Smooth muscle cell (in vitro differentiated cells): ENCODE data around the gene TMEM234. TPM values are rescaled to one million over a fixed set of nuclear protein-coding genes. Genes with fewer than 3 reads are reported as not detected.
"Not testable (repeated sequence)": the region's sequence is repeated elsewhere in the genome, so short reads cannot be mapped to it uniquely, and the experiment has no call there.

Experiments
- DNase-seq: peaks from one replicate; lab custom pipeline; 2025; ENCODE audit not compliant: unreplicated experiment; lab: John Stamatoyannopoulos, UW
- H2AFZ ChIP-seq: fragments of 200-600 bp; sonication (generic); 2 replicates; pipeline ENCODE4 v1.6.0; 2016; ENCODE audit warnings: antibody characterized with exemption, low read depth, mild to moderate bottlenecking
- H3F3A ChIP-seq: fragments of 200-600 bp; sonication (generic); 2 replicates; pipeline ENCODE4 v1.6.0; 2017; ENCODE audit warnings: antibody characterized with exemption, low read depth
- H3K27ac ChIP-seq: fragments of 200-600 bp; sonication (generic); 2 replicates; pipeline ENCODE4 v1.5.1; 2016; ENCODE audit warnings: low read depth, mild to moderate bottlenecking
- H3K27me3 ChIP-seq: fragments of 200-600 bp; sonication (generic); 2 replicates; pipeline ENCODE4 v1.6.1; 2016; ENCODE audit warnings: low read depth, mild to moderate bottlenecking
- H3K36me3 ChIP-seq: fragments of 200-600 bp; sonication (generic); 2 replicates; pipeline ENCODE4 v1.5.1; 2016; ENCODE audit warnings: low read depth
- H3K4me1 ChIP-seq: fragments of 200-600 bp; sonication (generic); 2 replicates; pipeline ENCODE4 v1.5.1; 2016; ENCODE audit warnings: low read depth
- H3K4me2 ChIP-seq: fragments of 200-600 bp; sonication (generic); 2 replicates; pipeline ENCODE4 v1.6.0; 2016; ENCODE audit warnings: mild to moderate bottlenecking
- H3K4me3 ChIP-seq: fragments of 200-600 bp; sonication (generic); 2 replicates; pipeline ENCODE4 v1.5.1; 2016; ENCODE audit warnings: mild to moderate bottlenecking
- H3K79me2 ChIP-seq: fragments of 200-600 bp; sonication (generic); 2 replicates; pipeline ENCODE4 v1.6.0; 2016; ENCODE audit warnings: low read depth, mild to moderate bottlenecking
- H3K9ac ChIP-seq: fragments of 200-600 bp; sonication (generic); 2 replicates; pipeline ENCODE4 v1.6.0; 2016; ENCODE audit warnings: low read depth
- H3K9me3 ChIP-seq: fragments of 200-600 bp; sonication (generic); replicated peaks from 2 replicates; pipeline ENCODE4 v1.5.1; 2016; ENCODE audit warnings: low read depth
- H4K20me1 ChIP-seq: fragments of 200-600 bp; sonication (generic); 2 replicates; pipeline ENCODE4 v1.6.0; 2016; ENCODE audit warnings: low read depth
- WGBS: methylation state at CpG from one replicate; pipeline ENCODE4 v1.1.7; 2016; ENCODE audit warnings: low lambda C conversion rate; 5-methylcytosine and 5-hydroxymethylcytosine counted together
- polyA plus RNA-seq: library from polyadenylated mRNA; unstranded; fragments of >200 nt; fragmentation: Nextera tagmentation; extraction: Ambion mirVana; gene quantifications from 2 replicates; pipeline ENCODE4 v1.2.1, GENCODE V29; 2016
- total RNA-seq: library from RNA; depleted of rRNA; stranded (reverse); fragments of >200 nt; gene quantifications from 2 replicates; pipeline ENCODE4 v1.2.3, GENCODE V29; 2014
- TF ChIP-seq, protein P1 (sequence below): fragments of 200-600 bp; sonication (generic); IDR thresholded peaks from 2 replicates; pipeline ENCODE4 v1.5.1; 2017; ENCODE audit warnings: borderline replicate concordance, mild to moderate bottlenecking, antibody characterized with exemption; ENCODE audit not compliant: insufficient read depth, poor library complexity, severe bottlenecking

The TMEM234 gene
- total and polyA plus RNA-seq, 2 experiments from 2014 or later = 10.9 to 19.8 TPM

DNA sequence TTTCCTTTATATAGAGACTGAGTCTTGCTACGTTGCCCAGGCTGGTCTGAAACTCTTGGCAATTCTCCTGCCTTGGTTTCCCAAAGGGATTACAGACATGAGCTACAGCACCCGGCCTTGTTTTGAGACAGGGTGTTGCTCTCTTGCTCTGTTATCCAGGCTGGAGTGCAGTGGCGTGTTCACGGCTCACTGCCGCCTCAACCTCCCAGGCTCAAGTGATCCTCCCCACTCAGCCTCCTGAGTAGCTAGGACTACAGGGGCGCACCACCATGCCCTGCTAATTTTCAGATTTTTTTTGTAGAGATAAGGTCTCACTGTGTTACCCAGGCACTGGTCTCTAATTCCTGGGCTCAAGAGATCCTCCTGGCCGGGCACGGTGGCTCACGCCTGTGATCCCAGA is 43.7 kb upstream of the TMEM234 start:
- Histone ChIP-seq H2AFZ (no peak overlapping the region), H3K4me3 (no peak overlapping the region), H3K9ac (no peak overlapping the region), H3K4me2 (no peak overlapping the region), H3K4me1 (no peaks in the 10 kb centered on the region), H3K27ac (no peak overlapping the region), H3K79me2 (no peaks in the 10 kb centered on the region), H4K20me1 (no peaks in the 10 kb centered on the region), H3K36me3 (no peaks in the 10 kb centered on the region), H3F3A (no peaks in the 10 kb centered on the region), H3K9me3 (no peaks in the 10 kb centered on the region), H3K27me3 (no peaks in the 10 kb centered on the region)
- TF ChIP-seq, protein P1, sequence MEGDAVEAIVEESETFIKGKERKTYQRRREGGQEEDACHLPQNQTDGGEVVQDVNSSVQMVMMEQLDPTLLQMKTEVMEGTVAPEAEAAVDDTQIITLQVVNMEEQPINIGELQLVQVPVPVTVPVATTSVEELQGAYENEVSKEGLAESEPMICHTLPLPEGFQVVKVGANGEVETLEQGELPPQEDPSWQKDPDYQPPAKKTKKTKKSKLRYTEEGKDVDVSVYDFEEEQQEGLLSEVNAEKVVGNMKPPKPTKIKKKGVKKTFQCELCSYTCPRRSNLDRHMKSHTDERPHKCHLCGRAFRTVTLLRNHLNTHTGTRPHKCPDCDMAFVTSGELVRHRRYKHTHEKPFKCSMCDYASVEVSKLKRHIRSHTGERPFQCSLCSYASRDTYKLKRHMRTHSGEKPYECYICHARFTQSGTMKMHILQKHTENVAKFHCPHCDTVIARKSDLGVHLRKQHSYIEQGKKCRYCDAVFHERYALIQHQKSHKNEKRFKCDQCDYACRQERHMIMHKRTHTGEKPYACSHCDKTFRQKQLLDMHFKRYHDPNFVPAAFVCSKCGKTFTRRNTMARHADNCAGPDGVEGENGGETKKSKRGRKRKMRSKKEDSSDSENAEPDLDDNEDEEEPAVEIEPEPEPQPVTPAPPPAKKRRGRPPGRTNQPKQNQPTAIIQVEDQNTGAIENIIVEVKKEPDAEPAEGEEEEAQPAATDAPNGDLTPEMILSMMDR = no peak
- 96% methylated on average over 9 of the region's 9 CpGs for WGBS
- no peak for DNase-seq

DNA sequence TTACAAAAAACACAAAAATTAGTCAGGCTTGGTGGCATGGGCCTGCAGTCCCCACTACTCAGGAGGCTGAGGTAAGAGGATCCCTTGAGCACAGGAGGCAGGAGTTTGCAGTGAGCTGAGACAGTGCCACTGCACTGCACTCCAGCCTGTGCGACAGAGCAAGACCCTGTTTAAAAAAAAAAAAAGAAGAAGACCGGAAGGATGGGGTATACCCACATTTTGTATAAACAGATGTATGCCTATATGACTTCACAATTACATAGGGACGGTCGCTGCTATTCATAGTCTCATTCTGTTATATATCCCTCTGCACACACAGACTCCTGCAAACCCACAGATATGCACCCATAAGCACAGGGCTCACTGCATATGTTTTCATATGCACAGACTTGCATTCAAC is 41.6 kb upstream of the TMEM234 start:
- Histone ChIP-seq H3K27ac (no peak overlapping the region), H3K4me2 (no peak overlapping the region), H3K9ac (no peak overlapping the region), H3K9me3 (no peaks in the 10 kb centered on the region), H3K4me1 (no peaks in the 10 kb centered on the region), H3K27me3 (no peaks in the 10 kb centered on the region), H3K79me2 (no peaks in the 10 kb centered on the region), H2AFZ (no peak overlapping the region), H3K36me3 (no peaks in the 10 kb centered on the region), H3K4me3 (no peak overlapping the region), H4K20me1 (no peaks in the 10 kb centered on the region), H3F3A (no peaks in the 10 kb centered on the region)
- TF ChIP-seq, protein P1 = no peak
- WGBS = 93% methylated on average over 4 of the region's 4 CpGs
- DNase-seq = no peak

DNA sequence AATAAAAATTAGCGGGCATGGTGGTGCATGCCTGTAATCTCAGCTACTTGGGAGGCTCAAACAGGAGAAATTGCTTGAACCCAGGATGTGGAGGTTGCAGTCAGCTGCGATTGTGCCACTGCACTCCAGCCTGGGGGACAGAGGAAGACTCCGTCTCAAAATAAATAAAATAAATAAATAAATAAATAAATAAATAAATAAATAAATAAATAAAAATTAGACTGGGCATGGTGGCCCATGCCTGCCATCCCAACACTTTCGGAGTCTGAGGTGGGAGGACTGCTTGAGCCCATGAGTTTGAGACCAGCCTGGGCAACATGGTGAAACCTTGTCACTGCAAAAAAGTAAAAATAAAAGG is 41.1 kb upstream of the TMEM234 start:
- H3K4me1 ChIP-seq, H3K4me3 ChIP-seq, H2AFZ ChIP-seq, DNase-seq, H3K36me3 ChIP-seq, H4K20me1 ChIP-seq, H3K27me3 ChIP-seq, H3K4me2 ChIP-seq, H3K9ac ChIP-seq, H3K27ac ChIP-seq, H3K79me2 ChIP-seq, H3K9me3 ChIP-seq, H3F3A ChIP-seq: not testable (repeated sequence)
- 99% methylated on average over 4 of the region's 4 CpGs for WGBS

DNA sequence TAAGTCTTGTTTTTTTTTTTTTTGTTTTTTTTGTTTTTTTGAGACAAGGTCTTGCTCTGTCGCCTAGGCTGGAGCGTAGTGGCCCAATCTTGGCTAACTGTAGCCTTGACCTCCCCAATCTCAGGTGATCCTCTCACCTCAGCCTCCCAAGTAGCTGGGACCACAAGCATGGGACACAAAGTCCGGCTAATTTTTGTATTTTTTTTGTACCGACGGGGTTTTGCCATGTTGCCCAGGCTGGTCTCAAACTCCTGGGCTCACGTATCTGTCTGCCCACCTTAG is 35.0 kb upstream of the TMEM234 start:
- TF ChIP-seq, protein P1 = no peak
- Histone ChIP-seq H3K79me2 (no peaks in the 10 kb centered on the region), H3K9me3 (no peaks in the 10 kb centered on the region), H3K4me1 (no peaks in the 10 kb centered on the region), H3K36me3 (no peaks in the 10 kb centered on the region), H2AFZ (no peak overlapping the region), H3K4me3 (no peak overlapping the region), H3K27ac (no peak overlapping the region), H4K20me1 (no peaks in the 10 kb centered on the region), H3K4me2 (no peak overlapping the region), H3K9ac (no peak overlapping the region), H3F3A (no peaks in the 10 kb centered on the region), H3K27me3 (no peaks in the 10 kb centered on the region)
- WGBS = 94% methylated on average over 6 of the region's 6 CpGs
- no peak for DNase-seq
